Astrocyte (in vitro differentiated cells and primary cell): Measurements from ENCODE around the gene DLGAP1.

ENCODE experiments used
- CTCF ChIP-seq: IDR thresholded peaks from 2 replicates; pipeline ENCODE4 v1.5.1; 2011; ENCODE audit warnings: low read depth, mild to moderate bottlenecking, inconsistent platforms, low read length, moderate library complexity; ENCODE audit not compliant: insufficient read depth
- EZH2 ChIP-seq: IDR thresholded peaks from 2 replicates; pipeline ENCODE4 v1.6.1; 2012; ENCODE audit warnings: mild to moderate bottlenecking, low read length, inconsistent platforms; ENCODE audit not compliant: insufficient read depth

GRCh38 chr18:3544537-3544936, 910.6 kb downstream of the DLGAP1 start:
- no peak for TF ChIP-seq CTCF
- no peak for TF ChIP-seq EZH2
